Daoy (cell line): ENCODE data around the gene HDDC3. TPM values are rescaled to one million over a fixed set of nuclear protein-coding genes. Genes with fewer than 3 reads are reported as not detected.

Experiments
- DNase-seq: peaks from one replicate; pipeline ENCODE4 v3.0.0-alpha.2; 2015; ENCODE audit warnings: low read depth
- total RNA-seq: library from RNA; depleted of rRNA; stranded (reverse); fragments of >200 nt; shearing (Covaris generic); gene quantifications from 2 replicates; pipeline ENCODE4 v1.2.3, GENCODE V29; 2014; rRNA removed

Gene HDDC3
- 10.2 and 17.6 TPM in 2 replicates for total RNA-seq

- peak; percentile 83 for DNase-seq
Observed at GRCh38 chr15:90931828-90932659, at the start of gene HDDC3. Gene HDDC3 (minus strand): TSS chr15:90932549. CDS start chr15:90932540, 9 bp downstream.

GRCh38 chr15:90982135-90982534, 49.8 kb upstream of the HDDC3 start:
- no peak for DNase-seq

- DNase-seq = no peak
Observed at GRCh38 chr15:90981681-90982080, 49.3 kb upstream of the HDDC3 start.

- no peak for DNase-seq
Observed at GRCh38 chr15:90979582-90979981, 47.2 kb upstream of the HDDC3 start.

- DNase-seq = no peak
Observed at GRCh38 chr15:90974216-90974615, 41.9 kb upstream of the HDDC3 start.

GRCh38 chr15:90972133-90972532, 39.8 kb upstream of the HDDC3 start:
- no peak for DNase-seq

- DNase-seq = no peak
Observed at GRCh38 chr15:90970274-90970673, 37.9 kb upstream of the HDDC3 start.

- DNase-seq = no peak
Observed at GRCh38 chr15:90968434-90968833, 36.1 kb upstream of the HDDC3 start.

- no peak for DNase-seq
Observed at GRCh38 chr15:90967206-90967605, 34.9 kb upstream of the HDDC3 start.

GRCh38 chr15:90966262-90966661, 33.9 kb upstream of the HDDC3 start:
- DNase-seq = no peak

GRCh38 chr15:90962021-90962420, 29.7 kb upstream of the HDDC3 start:
- no peak for DNase-seq

- no peak for DNase-seq
Observed at GRCh38 chr15:90960298-90961091, 28.1 kb upstream of the HDDC3 start.

- DNase-seq = no peak
Observed at GRCh38 chr15:90959894-90960293, 27.5 kb upstream of the HDDC3 start.

GRCh38 chr15:90959028-90959595, 26.8 kb upstream of the HDDC3 start:
- DNase-seq = no peak

GRCh38 chr15:90957791-90958190, 25.4 kb upstream of the HDDC3 start:
- no peak for DNase-seq

- DNase-seq = no peak
Observed at GRCh38 chr15:90957031-90957790, 24.9 kb upstream of the HDDC3 start.

- DNase-seq = peak; percentile 70
Observed at GRCh38 chr15:90956274-90957030, 24.1 kb upstream of the HDDC3 start.

GRCh38 chr15:90955624-90956273, 23.4 kb upstream of the HDDC3 start:
- DNase-seq = peak; percentile 28

- peak; percentile 96 for DNase-seq
Observed at GRCh38 chr15:90954712-90955623, 22.6 kb upstream of the HDDC3 start, which contains the start of gene RCCD1. Gene RCCD1 (plus strand): TSS chr15:90954884. CDS start chr15:90956735, 1,851 bp downstream.
